Measurements from ENCODE around the gene NTHL1.

Gene NTHL1

DNA sequence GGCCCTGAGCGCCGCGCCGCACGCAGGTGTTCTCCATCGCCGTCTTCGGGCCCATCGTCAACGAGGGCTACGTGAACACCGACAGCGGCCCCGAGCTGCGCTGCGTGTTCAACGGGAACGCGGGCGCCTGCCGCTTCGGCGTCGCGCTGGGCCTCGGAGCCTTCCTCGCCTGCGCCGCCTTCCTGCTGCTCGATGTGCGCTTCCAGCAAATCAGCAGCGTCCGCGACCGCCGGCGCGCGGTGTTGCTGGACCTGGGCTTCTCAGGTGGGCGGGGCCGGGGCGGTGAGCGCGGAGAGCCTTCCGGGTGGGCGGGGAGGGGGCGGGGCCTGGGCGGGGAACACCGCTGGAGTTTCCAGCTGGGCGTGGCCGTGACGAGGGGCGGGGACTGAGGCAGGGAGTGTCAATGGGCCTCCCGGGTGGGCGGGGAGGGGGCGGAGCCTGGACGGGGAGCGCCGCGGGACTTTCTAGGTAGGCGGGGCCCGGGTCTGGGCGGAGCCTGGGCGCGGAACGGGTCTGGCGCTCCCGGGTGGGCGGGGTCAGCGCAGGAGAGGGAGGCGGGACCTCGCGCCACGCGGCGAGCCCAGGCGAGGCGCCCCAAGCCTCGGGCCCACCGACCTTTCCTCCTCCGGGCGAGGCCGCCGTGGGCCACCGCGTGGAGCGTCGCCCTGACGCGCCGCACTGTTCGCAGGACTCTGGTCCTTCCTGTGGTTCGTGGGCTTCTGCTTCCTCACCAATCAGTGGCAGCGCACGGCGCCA, 55.5 kb downstream of the NTHL1 start:
- peak; percentile 78 for DNase-seq

DNA sequence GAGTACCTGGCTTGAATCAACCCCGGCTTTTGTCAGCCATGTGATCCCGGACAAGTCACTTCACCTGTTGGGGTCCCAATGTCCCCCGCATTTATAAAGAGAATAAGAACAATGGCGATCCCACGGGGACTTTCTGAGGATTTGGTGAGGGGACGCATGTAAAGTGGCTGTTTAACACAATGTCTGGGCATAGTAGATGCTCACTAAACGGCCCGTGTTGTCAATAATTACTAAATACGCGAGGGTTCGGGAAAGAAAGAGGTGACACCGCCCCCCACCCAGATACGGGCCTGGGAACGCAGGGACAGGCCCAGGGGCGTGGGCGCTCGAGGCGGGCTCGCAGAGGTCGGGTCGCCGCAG, 56.1 kb downstream of the NTHL1 start:
- no peak for DNase-seq

DNA sequence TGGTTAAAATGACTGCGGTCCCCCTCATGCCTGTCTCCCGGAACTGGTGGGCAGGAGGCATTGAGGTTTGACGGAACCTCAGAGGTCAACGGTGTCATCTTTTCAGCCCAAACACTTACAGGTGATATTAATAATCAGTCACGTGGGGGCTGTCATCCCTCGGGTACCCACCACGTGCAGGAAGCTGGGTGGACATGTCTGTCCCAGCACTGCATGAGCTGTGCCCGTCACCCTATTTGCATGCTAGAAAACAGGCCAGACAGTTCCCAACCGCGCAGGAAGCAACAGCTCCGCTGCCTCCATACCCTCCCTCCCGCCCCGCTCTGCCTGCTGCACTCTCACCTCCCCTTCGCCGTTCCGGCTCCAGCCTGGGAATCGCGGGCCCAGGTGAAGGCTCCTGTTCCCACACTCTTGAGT, 56.5 kb downstream of the NTHL1 start:
- peak; percentile 48 for DNase-seq

DNA sequence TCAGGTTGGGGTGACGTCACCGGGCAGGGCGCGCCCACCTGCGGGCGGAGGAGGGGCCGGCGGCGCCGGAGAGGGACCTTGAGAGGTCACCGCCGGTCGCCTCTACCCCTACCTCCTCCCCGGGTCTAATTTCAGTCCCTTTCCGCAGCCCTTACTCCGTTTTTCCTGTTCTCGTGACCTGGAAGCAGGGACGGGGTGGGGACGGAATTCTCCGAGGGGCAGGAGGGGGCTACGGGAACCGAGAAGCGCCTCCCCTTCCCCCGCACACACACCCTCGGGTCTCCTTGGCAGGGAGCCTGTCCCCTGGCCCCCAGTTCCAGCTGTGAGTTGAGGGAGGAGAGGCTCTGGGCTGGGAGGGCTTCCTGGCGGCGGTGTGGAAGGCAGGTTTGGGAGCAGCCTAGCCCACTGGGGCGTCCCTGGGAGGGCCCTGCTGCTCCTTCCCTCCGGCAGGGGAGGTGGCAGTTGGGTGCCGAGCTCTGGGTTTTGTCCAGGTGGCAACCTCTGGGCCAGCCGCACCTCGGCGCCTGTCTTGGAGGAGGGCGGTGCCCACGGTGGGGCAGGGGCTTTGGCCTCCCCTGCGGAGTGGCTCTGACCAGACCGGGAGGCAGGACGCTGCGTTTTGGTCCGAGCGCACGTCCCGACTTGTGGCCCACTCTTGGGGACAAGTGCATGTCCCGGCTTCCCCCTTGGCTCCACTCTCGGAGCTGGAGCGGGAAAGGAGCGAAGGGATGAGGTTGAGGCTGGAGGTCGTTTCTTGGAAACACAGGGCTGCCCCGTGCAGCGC, 57.1 kb downstream of the NTHL1 start:
- DNase-seq: peak; percentile 56

DNA sequence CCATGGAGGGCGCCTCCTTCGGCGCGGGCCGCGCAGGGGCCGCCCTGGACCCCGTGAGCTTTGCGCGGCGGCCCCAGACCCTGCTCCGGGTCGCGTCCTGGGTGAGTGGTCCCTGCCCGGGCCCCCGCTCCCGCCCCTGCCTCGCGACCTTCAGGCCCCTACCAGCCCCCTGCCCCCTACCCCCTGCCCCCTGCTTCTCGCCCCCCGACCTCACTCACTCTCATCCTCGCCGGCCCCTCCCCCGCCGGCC, 57.6 kb downstream of the NTHL1 start:
- DNase-seq: no peak

Data from right kidney (tissue), 1 donor.